Measurements from ENCODE around the gene OTULIN. TPM values are rescaled to one million over a fixed set of nuclear protein-coding genes. Genes with fewer than 3 reads are reported as not detected.

Gene OTULIN
- total and polyA plus RNA-seq, 2 of the 13 experiments (the other 11 are each of a cell fraction or from before 2014, with no cell fraction given), result 7.0 to 34.8 TPM

GRCh38 chr5:14660833-14661232 is 3.7 kb upstream of the OTULIN start:
- no peaks in the 10 kb centered on the region for H3K9me3 ChIP-seq (ENCODE audit: low read length)
- ChIA-PET POLR2A (no interaction called here), CTCF (ENCODE audit: low intra/inter-chr PET ratio, low total read pairs) (no interaction called here)
- in situ Hi-C loops (cut with HindIII; ENCODE audit: extremely low pct_ligation_motif_present, low pct_unique_long_range_greater_than_20kb), result no loop called here
- H3K4me1 ChIP-seq (ENCODE audit: insufficient read depth, low read length), result peaks cover 28% of the 10 kb centered on the region
- BruUV-seq (replicated peaks), result no TSS peak
- H3K27me3 ChIP-seq (ENCODE audit: control insufficient read depth in 1 of 2, insufficient read depth in 2 of 2, low read length in 2 of 2), result no peaks in the 10 kb centered on the region
- FAIRE-seq (no peak), ATAC-seq (no peak), DNase-seq (ENCODE audit: low spot score) (no peak)
- peaks cover 9% of the 10 kb centered on the region for H3K79me2 ChIP-seq (ENCODE audit: insufficient read depth, low read length)
- H4K20me1 ChIP-seq (ENCODE audit: insufficient read depth, low read length), result peaks cover 2% of the 10 kb centered on the region; the same call in 1 of the 2 replicates
- no peaks in the 10 kb centered on the region for H3K36me3 ChIP-seq (replicated peaks in 1 of 2; ENCODE audit: control insufficient read depth in 1 of 2, insufficient read depth in 2 of 2, low read length in 2 of 2)
- no peak for TF ChIP-seq KLF16 (CRISPR knock-in tag; IDR thresholded peaks at IDR 0.05)
- TF ChIP-seq ZNF317 (CRISPR knock-in tag; IDR thresholded peaks at IDR 0.05), result no peak
- TF ChIP-seq ZNF362 (CRISPR knock-in tag; IDR thresholded peaks at IDR 0.05; ENCODE audit: borderline replicate concordance), result no peak
- no peak for TF ChIP-seq ZNF816 (CRISPR knock-in tag; IDR thresholded peaks at IDR 0.05; ENCODE audit: borderline replicate concordance)
- TF ChIP-seq TEF (CRISPR knock-in tag; IDR thresholded peaks at IDR 0.05), result no peak
- no peak for TF ChIP-seq ZNF639 (CRISPR knock-in tag; conservative IDR thresholded peaks at IDR 0.05)
- no peak for TF ChIP-seq POGZ (CRISPR knock-in tag; IDR thresholded peaks at IDR 0.05)
- no peak overlapping the region for H3K27ac ChIP-seq (ENCODE audit: extremely low read length, insufficient read depth, low read length)
- H2AFZ ChIP-seq (ENCODE audit: low read length), result no peak overlapping the region
- 54% methylated on average over 2 of the region's 2 CpGs for WGBS (ENCODE audit: low lambda C conversion rate)
- H3K4me3 ChIP-seq (replicated peaks in 1 of 3; ENCODE audit: insufficient read depth in 1 of 3, low read depth in 2 of 3, low read length in 3 of 3), result no peak overlapping the region
- H3K4me2 ChIP-seq (ENCODE audit: low read depth, low read length), result no peak overlapping the region
- intact Hi-C loops (cut with micrococcal nuclease; ENCODE audit: unreplicated experiment), result loop anchor here (10.0 kb wide), 1 partner anchor 516 kb away; the partner anchor contains the start of gene TRIO
- no peak overlapping the region for H3K9ac ChIP-seq (ENCODE audit: insufficient read depth, low read depth, low read length)

All from HepG2 (cell line).